ENCODE data around the gene LACC1.

GRCh38 chr13:43884222-43884621, 4.5 kb downstream of the LACC1 start:
- no peak for TF ChIP-seq EZH2 (IDR thresholded peaks at IDR 0.05; ENCODE audit: borderline replicate concordance, insufficient read depth, low read depth, low read length, poor library complexity, severe bottlenecking)
- no peak for TF ChIP-seq CTCF (IDR thresholded peaks at IDR 0.05)

Data from B cell (primary cell).